ENCODE measurements around the gene LRRIQ1. TPM values are rescaled to one million over a fixed set of nuclear protein-coding genes. Genes with fewer than 3 reads are reported as not detected.

The LRRIQ1 gene
- total RNA-seq, 3 donors from 2014 or later (not counting 1 experiment from before 2014, with no cell fraction given): not detected

- Histone ChIP-seq H3K27ac (ENCODE audit: low read length) (no peak overlapping the region), H3K4me3 (ENCODE audit: low read length) (no peak overlapping the region), H3K36me3 (ENCODE audit: control insufficient read depth, insufficient read depth, low read length) (no peaks in the 10 kb centered on the region), H3K9me3 (ENCODE audit: control insufficient read depth, insufficient read depth, low read length) (no peaks in the 10 kb centered on the region), H3K27me3 (ENCODE audit: control insufficient read depth, insufficient read depth, low read length) (no peaks in the 10 kb centered on the region), H3K4me1 (ENCODE audit: control insufficient read depth, insufficient read depth, low read length) (no peaks in the 10 kb centered on the region)
- Mint-ChIP-seq H3K27ac (no peak overlapping the region), H3K36me3 (no peaks in the 10 kb centered on the region), H3K4me3 (no peak overlapping the region), H3K4me1 (no peaks in the 10 kb centered on the region), H3K9me3 (no peaks in the 10 kb centered on the region), H3K27me3 (ENCODE audit: low read depth in 2 of 2) (no peaks in the 10 kb centered on the region)
- 84% methylated on average over 3 of the region's 4 CpGs for WGBS (ENCODE audit: insufficient coverage)
- TF ChIP-seq, protein P1, sequence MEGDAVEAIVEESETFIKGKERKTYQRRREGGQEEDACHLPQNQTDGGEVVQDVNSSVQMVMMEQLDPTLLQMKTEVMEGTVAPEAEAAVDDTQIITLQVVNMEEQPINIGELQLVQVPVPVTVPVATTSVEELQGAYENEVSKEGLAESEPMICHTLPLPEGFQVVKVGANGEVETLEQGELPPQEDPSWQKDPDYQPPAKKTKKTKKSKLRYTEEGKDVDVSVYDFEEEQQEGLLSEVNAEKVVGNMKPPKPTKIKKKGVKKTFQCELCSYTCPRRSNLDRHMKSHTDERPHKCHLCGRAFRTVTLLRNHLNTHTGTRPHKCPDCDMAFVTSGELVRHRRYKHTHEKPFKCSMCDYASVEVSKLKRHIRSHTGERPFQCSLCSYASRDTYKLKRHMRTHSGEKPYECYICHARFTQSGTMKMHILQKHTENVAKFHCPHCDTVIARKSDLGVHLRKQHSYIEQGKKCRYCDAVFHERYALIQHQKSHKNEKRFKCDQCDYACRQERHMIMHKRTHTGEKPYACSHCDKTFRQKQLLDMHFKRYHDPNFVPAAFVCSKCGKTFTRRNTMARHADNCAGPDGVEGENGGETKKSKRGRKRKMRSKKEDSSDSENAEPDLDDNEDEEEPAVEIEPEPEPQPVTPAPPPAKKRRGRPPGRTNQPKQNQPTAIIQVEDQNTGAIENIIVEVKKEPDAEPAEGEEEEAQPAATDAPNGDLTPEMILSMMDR (IDR thresholded peaks at IDR 0.05): no peak
- intact Hi-C loops (cut with micrococcal nuclease): no loop called here
- DNase-seq: no peak
- no peak for ATAC-seq
Observed at GRCh38 chr12:85182699-85183098, 146.5 kb downstream of the LRRIQ1 start.

GRCh38 chr12:85183855-85184254 lies 147.7 kb downstream of the LRRIQ1 start:
- H3K4me3 ChIP-seq (ENCODE audit: low read length): no peak overlapping the region
- no peak overlapping the region for H3K4me3 Mint-ChIP-seq
- no peaks in the 10 kb centered on the region for H3K4me1 ChIP-seq (ENCODE audit: control insufficient read depth, insufficient read depth, low read length)
- H3K27me3 ChIP-seq (ENCODE audit: control insufficient read depth, insufficient read depth, low read length): no peaks in the 10 kb centered on the region
- intact Hi-C loops (cut with micrococcal nuclease): no loop called here
- DNase-seq (no peak), ATAC-seq (no peak)
- no peaks in the 10 kb centered on the region for H3K9me3 Mint-ChIP-seq
- H3K4me1 Mint-ChIP-seq: no peaks in the 10 kb centered on the region
- no peaks in the 10 kb centered on the region for H3K36me3 Mint-ChIP-seq
- no peaks in the 10 kb centered on the region for H3K36me3 ChIP-seq (ENCODE audit: control insufficient read depth, insufficient read depth, low read length)
- no CpG with 5 or more reads among the region's 2 CpGs for WGBS (ENCODE audit: insufficient coverage)
- H3K27me3 Mint-ChIP-seq (ENCODE audit: low read depth in 2 of 2): no peaks in the 10 kb centered on the region
- H3K9me3 ChIP-seq (ENCODE audit: control insufficient read depth, insufficient read depth, low read length): no peaks in the 10 kb centered on the region
- no peak overlapping the region for H3K27ac ChIP-seq (ENCODE audit: low read length)
- TF ChIP-seq, protein P1 (IDR thresholded peaks at IDR 0.05): no peak
- no peak overlapping the region for H3K27ac Mint-ChIP-seq

DNA sequence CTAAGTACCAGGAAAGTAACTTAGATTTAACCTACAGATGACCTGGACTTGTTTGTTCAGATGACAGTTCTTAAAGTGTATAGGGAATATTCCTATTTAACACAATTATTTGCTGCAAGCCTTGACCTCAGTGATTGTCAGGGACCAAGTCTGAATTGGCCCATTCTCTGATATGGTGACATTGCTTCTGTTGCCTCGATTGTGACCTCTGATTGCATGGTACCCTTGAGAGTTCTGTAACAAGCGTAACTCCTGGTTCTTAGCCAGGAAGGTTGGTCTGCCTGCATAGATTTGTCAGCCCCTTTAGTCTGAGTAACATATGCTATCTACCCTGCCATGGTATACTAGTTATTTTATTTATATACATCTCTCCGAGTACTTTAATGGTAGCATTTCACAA lies 150.1 kb downstream of the LRRIQ1 start:
- no peak overlapping the region for H3K27ac ChIP-seq (ENCODE audit: low read length)
- DNase-seq (no peak), ATAC-seq (no peak)
- no peaks in the 10 kb centered on the region for H3K4me1 Mint-ChIP-seq
- H3K4me3 Mint-ChIP-seq: no peak overlapping the region
- no peaks in the 10 kb centered on the region for H3K36me3 Mint-ChIP-seq
- WGBS (ENCODE audit: insufficient coverage): 83% methylated on average over 2 of the region's 3 CpGs
- H3K36me3 ChIP-seq (ENCODE audit: control insufficient read depth, insufficient read depth, low read length): no peaks in the 10 kb centered on the region
- no peaks in the 10 kb centered on the region for H3K27me3 ChIP-seq (ENCODE audit: control insufficient read depth, insufficient read depth, low read length)
- TF ChIP-seq, protein P1 (IDR thresholded peaks at IDR 0.05): no peak
- peaks cover 0 to 3% of the 10 kb centered on the region in 2 donors for H3K9me3 Mint-ChIP-seq
- intact Hi-C loops (cut with micrococcal nuclease): no loop called here
- no peak overlapping the region for H3K27ac Mint-ChIP-seq
- no peaks in the 10 kb centered on the region for H3K27me3 Mint-ChIP-seq (ENCODE audit: low read depth in 2 of 2)
- no peaks in the 10 kb centered on the region for H3K4me1 ChIP-seq (ENCODE audit: control insufficient read depth, insufficient read depth, low read length)
- no peaks in the 10 kb centered on the region for H3K9me3 ChIP-seq (ENCODE audit: control insufficient read depth, insufficient read depth, low read length)
- no peak overlapping the region for H3K4me3 ChIP-seq (ENCODE audit: low read length)

DNA sequence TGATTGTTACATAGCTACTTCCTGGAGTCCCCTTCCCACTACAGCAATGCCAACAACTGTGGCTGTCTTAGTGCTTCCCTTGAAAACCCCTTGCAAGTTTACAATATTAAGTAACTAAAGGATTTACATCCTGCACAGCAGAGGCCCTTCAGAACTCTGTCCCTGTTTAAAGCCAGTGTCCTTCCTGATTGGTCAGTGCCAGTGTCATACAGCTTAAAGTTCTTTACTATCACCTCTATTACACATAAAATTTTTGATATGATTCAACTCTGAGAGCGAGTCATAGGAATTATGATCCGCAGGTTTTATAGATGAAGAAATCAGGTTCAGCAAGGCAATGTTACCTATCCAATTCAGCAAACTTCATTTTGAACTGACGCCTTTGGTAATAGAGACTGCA lies 152.5 kb downstream of the LRRIQ1 start:
- no peaks in the 10 kb centered on the region for H3K4me1 ChIP-seq (ENCODE audit: control insufficient read depth, insufficient read depth, low read length)
- H3K4me1 Mint-ChIP-seq: no peaks in the 10 kb centered on the region
- no peaks in the 10 kb centered on the region for H3K36me3 ChIP-seq (ENCODE audit: control insufficient read depth, insufficient read depth, low read length)
- no peak overlapping the region for H3K4me3 ChIP-seq (ENCODE audit: low read length)
- no peak overlapping the region for H3K27ac Mint-ChIP-seq
- H3K27me3 ChIP-seq (ENCODE audit: control insufficient read depth, insufficient read depth, low read length): no peaks in the 10 kb centered on the region
- peaks cover 2 to 4% of the 10 kb centered on the region in 2 donors for H3K9me3 Mint-ChIP-seq
- no peak overlapping the region for H3K27ac ChIP-seq (ENCODE audit: low read length)
- H3K4me3 Mint-ChIP-seq: no peak overlapping the region
- no peaks in the 10 kb centered on the region for H3K27me3 Mint-ChIP-seq (ENCODE audit: low read depth in 2 of 2)
- no peaks in the 10 kb centered on the region for H3K36me3 Mint-ChIP-seq
- H3K9me3 ChIP-seq (ENCODE audit: control insufficient read depth, insufficient read depth, low read length): no peaks in the 10 kb centered on the region
- intact Hi-C loops (cut with micrococcal nuclease): no loop called here
- TF ChIP-seq, protein P1 (IDR thresholded peaks at IDR 0.05): no peak
- WGBS (ENCODE audit: insufficient coverage): 95% methylated on average over 2 of the region's 3 CpGs
- no peak for ATAC-seq
- no peak for DNase-seq

Data from natural killer cell (primary cell).